Neuronal stem cell (in vitro differentiated cells): Measurements from ENCODE around the gene MTHFSD.

Source experiments
- DNase-seq: peaks from one replicate; pipeline ENCODE4 v3.0.0-alpha.2; 2013; ENCODE audit warnings: low spot score
- H2AFZ ChIP-seq: one replicate; pipeline ENCODE4 v1.6.1; 2013; ENCODE audit warnings: mild to moderate bottlenecking, low read length, inconsistent platforms
- H2AK5ac ChIP-seq: 2 replicates; pipeline ENCODE4 v1.6.1; 2013; ENCODE audit warnings: low read depth, mild to moderate bottlenecking, inconsistent platforms, low read length, moderate library complexity, mixed read lengths
- H2BK120ac ChIP-seq: 2 replicates; pipeline ENCODE4 v1.6.1; 2013; ENCODE audit warnings: low read depth, mild to moderate bottlenecking, inconsistent platforms, low read length, moderate library complexity, mixed read lengths
- H2BK12ac ChIP-seq: one replicate; pipeline ENCODE4 v1.6.1; 2013; ENCODE audit warnings: low read length, inconsistent platforms
- H2BK15ac ChIP-seq: 2 replicates; pipeline ENCODE4 v1.6.1; 2013; ENCODE audit warnings: mild to moderate bottlenecking, low read length, inconsistent platforms, mixed read lengths
- H2BK5ac ChIP-seq: one replicate; pipeline ENCODE4 v1.6.1; 2013; ENCODE audit warnings: inconsistent platforms, mild to moderate bottlenecking, low read length, moderate library complexity
- H3K14ac ChIP-seq: one replicate; pipeline ENCODE4 v1.6.1; 2013; ENCODE audit warnings: low read length, inconsistent platforms
- H3K18ac ChIP-seq: 2 replicates; pipeline ENCODE4 v1.6.1; 2013; ENCODE audit warnings: low read length, inconsistent platforms
- H3K23ac ChIP-seq: 2 replicates; pipeline ENCODE4 v1.6.1; 2013; ENCODE audit warnings: low read depth, mild to moderate bottlenecking, mixed read lengths, low read length, inconsistent platforms; ENCODE audit not compliant: poor library complexity
- H3K27ac ChIP-seq: replicated peaks from 3 replicates; pipeline ENCODE4 v1.5.1; 2013; ENCODE audit warnings: low read length, inconsistent platforms
- H3K27me3 ChIP-seq, 3 experiments: 2 replicates each; pipeline ENCODE4 v1.6.1; 2013; ENCODE audit warnings: low read length in 3 of 3, mild to moderate bottlenecking in 2 of 3, inconsistent platforms in 1 of 3, low read depth in 1 of 3, mixed read lengths in 1 of 3, moderate library complexity in 1 of 3; ENCODE audit not compliant: control insufficient read depth in 3 of 3, insufficient read depth in 3 of 3
- H3K36me3 ChIP-seq, 2 donors: replicated peaks in 1 of 2; 2 replicates each; pipeline ENCODE4 v1.6.1; 2013; ENCODE audit warnings: low read length in 2 of 2; ENCODE audit not compliant: control insufficient read depth in 2 of 2, insufficient read depth in 2 of 2
- H3K4ac ChIP-seq: 2 replicates; pipeline ENCODE4 v1.6.1; 2013; ENCODE audit warnings: inconsistent platforms, mild to moderate bottlenecking, low read length, moderate library complexity
- H3K4me1 ChIP-seq, 2 donors: 1 replicate in 1 of 2; 2 replicates in 1 of 2; pipeline ENCODE4 v1.6.1; 2013; ENCODE audit warnings: low read length in 2 of 2, low read depth in 1 of 2; ENCODE audit not compliant: control insufficient read depth in 2 of 2, insufficient read depth in 1 of 2
- H3K4me2 ChIP-seq: one replicate; pipeline ENCODE4 v1.6.1; 2013; ENCODE audit warnings: mild to moderate bottlenecking, low read length, inconsistent platforms; ENCODE audit not compliant: insufficient read depth, poor library complexity, severe bottlenecking
- H3K4me3 ChIP-seq, 2 donors: 2 replicates each; pipeline ENCODE4 v1.5.1; 2013; ENCODE audit warnings: low read length in 2 of 2, mild to moderate bottlenecking in 2 of 2, inconsistent platforms in 1 of 2, moderate library complexity in 1 of 2
- H3K79me1 ChIP-seq: one replicate; pipeline ENCODE4 v1.6.1; 2013; ENCODE audit warnings: low read depth, mild to moderate bottlenecking, inconsistent platforms, low read length, moderate library complexity
- H3K9ac ChIP-seq: one replicate; pipeline ENCODE4 v1.6.1; 2013; ENCODE audit warnings: mild to moderate bottlenecking, low read depth, low read length, inconsistent platforms; ENCODE audit not compliant: poor library complexity
- H3K9me3 ChIP-seq, 2 donors: replicated peaks in 1 of 2; 2 replicates each; pipeline versions ENCODE3 to v1.6.1; 2013; ENCODE audit warnings: low read length in 2 of 2, mild to moderate bottlenecking in 2 of 2, inconsistent platforms in 1 of 2, low read depth in 1 of 2, mixed read lengths in 1 of 2, moderate library complexity in 1 of 2; ENCODE audit not compliant: control insufficient read depth in 2 of 2, insufficient read depth in 1 of 2
- H4K8ac ChIP-seq: one replicate; pipeline ENCODE4 v1.6.1; 2013; ENCODE audit warnings: low read depth, mild to moderate bottlenecking, inconsistent platforms, low read length, moderate library complexity
- H4K91ac ChIP-seq: one replicate; pipeline ENCODE4 v1.6.1; 2013; ENCODE audit warnings: low read length, low read depth, mild to moderate bottlenecking, inconsistent platforms; ENCODE audit not compliant: poor library complexity
- WGBS, 2 donors: extraction: QIAGEN DNeasy Blood & Tissue Kit; methylation state at CpG; one replicate each; pipeline ENCODE4 v1.1.7; 2013; ENCODE audit warnings: missing lambda C conversion rate in 2 of 2, mixed read lengths in 1 of 2; ENCODE audit not compliant: insufficient read length in 2 of 2, insufficient replicate concordance in 1 of 2; ENCODE audit errors: extremely low coverage in 2 of 2; 5-methylcytosine and 5-hydroxymethylcytosine counted together

The MTHFSD gene

DNA sequence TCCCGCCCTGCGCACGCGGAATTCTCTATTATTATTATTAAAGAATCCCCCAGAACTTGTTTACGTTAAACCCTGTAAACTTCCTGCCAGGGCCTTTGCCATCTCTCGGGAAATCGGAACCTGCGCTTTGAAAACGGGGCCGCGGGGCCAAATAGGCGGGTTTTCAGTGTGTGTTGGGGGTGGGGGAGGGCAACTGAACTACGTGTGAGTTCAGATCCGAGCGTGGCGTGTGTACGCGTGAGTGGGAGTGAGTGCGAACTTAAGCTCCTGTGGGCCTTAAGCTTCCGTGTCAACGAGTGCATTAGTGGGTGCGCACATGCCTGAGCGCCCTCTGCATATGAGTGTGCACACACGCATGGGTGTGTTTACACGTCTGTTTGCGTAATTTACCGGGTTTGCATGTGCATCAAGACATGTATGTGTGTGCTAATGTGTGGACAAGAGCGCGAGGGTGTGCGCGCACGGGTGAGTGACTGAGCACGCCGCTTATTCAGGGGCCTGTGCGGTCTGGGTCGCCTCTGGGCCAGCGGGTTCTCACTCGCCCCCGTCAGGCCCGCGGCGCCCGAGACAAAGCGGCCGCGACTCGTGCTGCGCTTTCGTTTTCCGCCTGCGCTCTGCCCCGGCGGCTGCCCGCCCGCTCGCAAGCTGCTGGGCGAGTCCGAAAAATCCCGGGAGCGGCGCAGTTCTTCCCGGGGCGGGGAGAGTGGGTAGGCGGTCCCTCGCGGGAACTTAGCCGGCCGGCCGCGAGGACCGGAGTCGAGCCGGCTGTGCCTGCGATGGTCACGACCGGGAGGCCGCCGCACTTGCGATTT, 45.9 kb downstream of the MTHFSD start:
- Histone ChIP-seq H3K4me3 (peak overlapping the region; percentile 17 to 69), H4K91ac (no peak overlapping the region), H3K4ac (no peak overlapping the region), H3K4me1 (peaks cover 0 to 7% of the 10 kb centered on the region in 2 donors), H2AFZ (peak overlapping the region; percentile 80), H2AK5ac (no peak overlapping the region), H2BK120ac (no peak overlapping the region), H3K27ac (no peak overlapping the region), H3K79me1 (no peaks in the 10 kb centered on the region), H2BK15ac (no peak overlapping the region), H3K14ac (no peak overlapping the region), H3K9me3 (peaks cover 0 to 8% of the 10 kb centered on the region in 2 donors), H3K27me3 (peaks cover 84 to 96% (median 96%) of the 10 kb centered on the region in 3 experiments), H4K8ac (no peak overlapping the region), H2BK12ac (no peak overlapping the region), H3K9ac (no peak overlapping the region), H3K18ac (peak overlapping the region; percentile 59), H3K36me3 (no peaks in the 10 kb centered on the region), H3K23ac (peak overlapping the region; percentile 29), H3K4me2 (peak overlapping the region; percentile 99), H2BK5ac (no peak overlapping the region)
- peak; percentile 48 for DNase-seq
- WGBS, 2 donors, result no CpG with 5 or more reads among the region's 79 CpGs

DNA sequence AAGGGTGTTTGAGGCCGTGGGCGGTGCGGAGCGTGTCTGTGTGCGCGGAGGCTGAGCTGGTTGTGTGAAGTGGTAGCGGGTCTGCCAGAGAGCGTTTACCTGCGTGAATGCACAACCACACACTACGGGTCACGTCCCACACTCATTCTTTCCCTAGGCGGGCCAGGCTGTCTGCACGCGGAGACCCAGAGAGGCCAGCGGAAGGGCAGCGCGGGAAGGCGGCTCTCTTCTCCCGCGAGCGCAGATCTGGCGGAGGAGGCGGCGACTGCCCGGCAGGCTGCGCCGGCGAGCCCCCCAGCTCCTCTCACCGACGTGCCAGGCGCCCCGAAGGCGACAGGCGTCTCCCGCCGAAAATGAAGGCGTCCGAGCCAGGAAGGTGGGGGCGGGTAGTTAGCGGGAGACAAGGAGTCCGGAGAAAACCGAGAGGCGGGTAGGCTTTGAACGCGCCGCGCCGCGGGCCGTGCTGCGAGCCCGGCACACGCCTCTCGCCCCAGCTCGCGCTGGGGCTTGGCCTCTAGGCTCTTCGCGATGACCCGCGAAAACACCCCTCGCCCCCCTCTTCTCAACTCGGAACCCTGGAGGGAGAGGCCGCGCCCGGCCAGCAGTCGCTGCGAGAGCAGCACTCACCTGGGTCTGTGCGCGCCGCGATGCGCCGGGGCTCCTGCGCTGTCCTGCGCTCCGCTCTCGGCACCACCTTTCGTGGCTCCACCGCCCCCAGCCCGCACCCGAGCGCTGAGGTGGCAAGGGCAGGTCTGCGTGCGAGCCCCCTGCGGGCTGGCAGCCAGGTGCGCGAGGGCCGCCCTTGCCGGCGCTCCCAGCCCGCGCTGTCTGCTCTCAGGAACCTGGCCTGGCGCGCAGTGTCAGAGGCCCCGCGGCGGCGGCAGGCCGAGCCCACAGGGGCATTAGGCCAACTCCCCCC, 46.7 kb downstream of the MTHFSD start:
- H3K4me1 ChIP-seq, result peaks cover 0 to 7% of the 10 kb centered on the region in 2 donors
- H3K14ac ChIP-seq, result peak overlapping the region; percentile 56
- H2AFZ ChIP-seq, result no peak overlapping the region
- H3K18ac ChIP-seq, result peak overlapping the region; percentile 71
- H3K79me1 ChIP-seq, result no peaks in the 10 kb centered on the region
- peak overlapping the region; percentile 6 for H3K23ac ChIP-seq
- no CpG with 5 or more reads among the region's 99 CpGs for WGBS, 2 donors
- peaks cover 0 to 8% of the 10 kb centered on the region in 2 donors for H3K9me3 ChIP-seq
- H2BK12ac ChIP-seq, result peak overlapping the region; percentile 25
- no peaks in the 10 kb centered on the region for H3K36me3 ChIP-seq
- peak overlapping the region in 1 of 2 donors; percentile 68 for H3K4me3 ChIP-seq
- no peak overlapping the region for H2BK5ac ChIP-seq
- H3K27me3 ChIP-seq, result peaks cover 87 to 99% (median 96%) of the 10 kb centered on the region in 3 experiments
- H3K4ac ChIP-seq, result no peak overlapping the region
- peak; percentile 23 for DNase-seq
- H3K9ac ChIP-seq, result peak overlapping the region; percentile 16
- no peak overlapping the region for H3K27ac ChIP-seq
- H4K91ac ChIP-seq, result no peak overlapping the region
- no peak overlapping the region for H2BK15ac ChIP-seq
- H4K8ac ChIP-seq, result no peak overlapping the region
- H3K4me2 ChIP-seq, result peak overlapping the region; percentile 25
- no peak overlapping the region for H2AK5ac ChIP-seq
- no peak overlapping the region for H2BK120ac ChIP-seq

DNA sequence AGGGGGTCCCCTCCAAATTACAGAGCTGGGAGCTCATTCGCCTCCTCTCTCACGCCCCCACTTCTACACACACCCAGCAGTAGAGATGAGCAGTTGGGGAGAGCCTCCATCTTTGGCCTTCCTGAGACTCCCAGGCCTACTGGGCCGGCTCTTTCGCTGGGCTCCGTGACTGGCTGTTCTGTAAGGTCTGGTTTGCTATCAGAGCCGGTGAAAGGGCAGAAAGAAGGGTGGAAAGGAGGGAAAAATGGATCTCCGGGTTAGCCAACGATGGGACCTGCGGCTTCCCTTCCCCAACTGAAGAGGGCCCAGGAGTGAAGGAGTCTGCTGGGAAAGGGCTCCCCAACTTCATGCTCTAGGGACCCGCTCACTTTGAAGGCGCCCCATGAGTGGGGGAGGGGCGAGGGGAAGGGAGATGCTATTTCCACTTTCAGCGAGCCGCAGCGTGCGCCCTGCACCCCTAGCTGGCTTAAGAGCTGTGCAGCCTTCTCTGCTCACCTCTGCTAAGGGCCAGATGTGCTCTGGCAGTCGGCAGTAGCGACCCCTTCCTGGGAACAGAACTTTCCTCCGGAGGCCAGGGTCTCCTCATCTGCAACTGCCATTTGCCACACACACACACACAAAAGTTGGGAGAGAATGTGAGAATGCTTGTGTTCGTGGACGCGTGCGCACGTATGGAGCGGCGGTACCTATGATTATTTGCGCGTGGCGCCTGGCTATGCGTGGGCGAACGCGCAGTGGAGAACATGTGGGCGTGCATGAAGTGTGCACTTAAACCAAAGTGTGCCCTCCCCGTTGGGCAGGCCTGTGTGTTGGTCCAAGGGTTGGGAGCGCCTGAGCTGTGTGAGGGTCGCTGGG, 47.6 kb downstream of the MTHFSD start:
- H3K4me2 ChIP-seq, result no peak overlapping the region
- DNase-seq, result peak; percentile 5
- H3K4ac ChIP-seq, result no peak overlapping the region
- no peak overlapping the region for H4K91ac ChIP-seq
- H3K79me1 ChIP-seq, result no peaks in the 10 kb centered on the region
- H3K27me3 ChIP-seq, result peaks cover 88 to 99% (median 96%) of the 10 kb centered on the region in 3 experiments
- no peak overlapping the region for H2BK12ac ChIP-seq
- H3K9me3 ChIP-seq, result peaks cover 0 to 8% of the 10 kb centered on the region in 2 donors
- H3K27ac ChIP-seq, result no peak overlapping the region
- H3K18ac ChIP-seq, result peak overlapping the region; percentile 6
- H2BK15ac ChIP-seq, result no peak overlapping the region
- no peaks in the 10 kb centered on the region for H3K36me3 ChIP-seq
- H3K9ac ChIP-seq, result peak overlapping the region; percentile 16
- H2AK5ac ChIP-seq, result no peak overlapping the region
- no peak overlapping the region for H3K14ac ChIP-seq
- H3K4me3 ChIP-seq, result peak overlapping the region in 1 of 2 donors; percentile 68
- H3K4me1 ChIP-seq, result peaks cover 0 to 7% of the 10 kb centered on the region in 2 donors
- no peak overlapping the region for H2AFZ ChIP-seq
- no CpG with 5 or more reads among the region's 37 CpGs for WGBS, 2 donors
- H2BK120ac ChIP-seq, result no peak overlapping the region
- H4K8ac ChIP-seq, result no peak overlapping the region
- peak overlapping the region; percentile 34 for H3K23ac ChIP-seq
- no peak overlapping the region for H2BK5ac ChIP-seq
